22Rv1 (cell line): Measurements from ENCODE around the gene HSPB3.
"Not testable (repeated sequence)": the region's sequence is repeated elsewhere in the genome, so short reads cannot be mapped to it uniquely, and the experiment has no call there.

Experiments
- H3K27ac ChIP-seq: fragments of 450-650 bp; 2 replicates; pipeline ENCODE4 v1.5.1; 2017
- ZFX ChIP-seq: fragments of 450-650 bp; IDR thresholded peaks from 2 replicates; pipeline ENCODE4 v1.6.1; 2017; ENCODE audit warnings: antibody characterized with exemption, borderline replicate concordance
- TF ChIP-seq, protein P1 (sequence below): fragments of 450-650 bp; IDR thresholded peaks from 2 replicates; pipeline ENCODE4 v1.5.1; 2017; ENCODE audit warnings: mild to moderate bottlenecking

HSPB3 gene

GRCh38 chr5:54455413-54456157, at the start of gene HSPB3:
TSS of gene HSPB3 (plus strand) at chr5:54455699. CDS start at chr5:54455790, 91 bp downstream.
- H3K27ac ChIP-seq: no peak within 1 kb of the TSS
- TF ChIP-seq, protein P1, sequence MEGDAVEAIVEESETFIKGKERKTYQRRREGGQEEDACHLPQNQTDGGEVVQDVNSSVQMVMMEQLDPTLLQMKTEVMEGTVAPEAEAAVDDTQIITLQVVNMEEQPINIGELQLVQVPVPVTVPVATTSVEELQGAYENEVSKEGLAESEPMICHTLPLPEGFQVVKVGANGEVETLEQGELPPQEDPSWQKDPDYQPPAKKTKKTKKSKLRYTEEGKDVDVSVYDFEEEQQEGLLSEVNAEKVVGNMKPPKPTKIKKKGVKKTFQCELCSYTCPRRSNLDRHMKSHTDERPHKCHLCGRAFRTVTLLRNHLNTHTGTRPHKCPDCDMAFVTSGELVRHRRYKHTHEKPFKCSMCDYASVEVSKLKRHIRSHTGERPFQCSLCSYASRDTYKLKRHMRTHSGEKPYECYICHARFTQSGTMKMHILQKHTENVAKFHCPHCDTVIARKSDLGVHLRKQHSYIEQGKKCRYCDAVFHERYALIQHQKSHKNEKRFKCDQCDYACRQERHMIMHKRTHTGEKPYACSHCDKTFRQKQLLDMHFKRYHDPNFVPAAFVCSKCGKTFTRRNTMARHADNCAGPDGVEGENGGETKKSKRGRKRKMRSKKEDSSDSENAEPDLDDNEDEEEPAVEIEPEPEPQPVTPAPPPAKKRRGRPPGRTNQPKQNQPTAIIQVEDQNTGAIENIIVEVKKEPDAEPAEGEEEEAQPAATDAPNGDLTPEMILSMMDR: no peak
- no peak for TF ChIP-seq ZFX

DNA sequence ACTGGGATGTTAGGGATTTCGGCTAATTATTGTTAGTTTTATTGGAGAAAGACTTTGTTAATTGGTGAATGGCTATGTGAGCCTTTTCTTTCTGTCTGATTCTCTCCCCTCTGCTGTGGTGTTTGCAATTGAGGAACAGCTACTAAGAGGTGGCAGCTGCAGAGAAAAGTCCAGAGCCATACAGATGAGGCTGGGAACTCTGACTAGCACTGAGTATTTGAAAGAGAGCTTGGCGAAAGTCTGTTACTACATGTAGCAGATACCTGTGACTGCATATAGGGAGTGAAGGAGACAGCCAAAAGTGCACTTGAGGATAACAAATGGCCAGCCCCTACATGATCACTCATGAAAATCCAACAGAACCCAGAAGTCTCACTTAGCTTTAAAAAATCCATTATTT, 44.3 kb upstream of the HSPB3 start:
- TF ChIP-seq, protein P1: no peak
- TF ChIP-seq ZFX: no peak

DNA sequence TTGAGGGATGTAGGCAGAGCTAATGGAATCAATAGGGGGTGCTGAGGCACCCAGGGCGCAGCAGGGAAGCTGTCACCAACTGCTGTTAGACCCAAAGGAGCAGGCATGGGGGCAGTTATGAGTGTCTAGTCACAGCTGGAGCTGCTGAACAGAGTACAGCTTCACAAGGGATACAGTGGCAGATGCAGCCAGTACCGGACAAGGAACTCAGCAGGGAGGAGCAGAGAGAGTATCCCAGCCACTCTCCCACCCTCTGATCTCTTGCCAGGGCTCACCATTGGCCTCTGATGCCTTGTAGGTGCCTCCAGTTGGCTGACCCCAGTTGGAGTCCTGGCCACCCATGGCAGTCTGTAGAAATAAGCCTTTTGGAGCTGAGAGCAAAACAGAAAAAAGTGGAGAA, 42.6 kb upstream of the HSPB3 start:
- TF ChIP-seq, protein P1: no peak
- TF ChIP-seq ZFX: no peak
- no peak overlapping the region for H3K27ac ChIP-seq

More for the DNA sequence above, 44.3 kb upstream of the HSPB3 start:
- no peak overlapping the region for H3K27ac ChIP-seq

DNA sequence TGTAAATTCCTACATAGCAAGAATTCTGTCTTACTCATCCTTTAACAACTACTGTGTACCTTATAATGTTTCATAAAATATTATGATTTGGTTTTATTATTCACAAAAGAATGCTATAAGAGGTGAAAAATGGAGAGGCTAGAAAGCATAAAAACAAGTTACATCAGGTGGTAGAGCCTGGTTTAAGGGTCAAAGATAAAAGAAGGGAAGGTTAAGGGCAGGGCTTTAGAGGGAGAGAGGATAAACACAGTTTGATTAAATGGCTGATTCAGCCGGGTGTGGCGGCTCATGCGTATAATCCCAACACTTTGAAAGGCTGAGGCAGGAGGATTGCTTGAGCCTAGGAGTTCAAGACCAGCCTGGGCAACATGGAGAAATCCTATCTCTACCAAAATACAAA, 40.4 kb upstream of the HSPB3 start:
- no peak overlapping the region for H3K27ac ChIP-seq
- no peak for TF ChIP-seq ZFX
- TF ChIP-seq, protein P1: no peak

GRCh38 chr5:54415896-54416601, 39.5 kb upstream of the HSPB3 start:
- no peak for TF ChIP-seq ZFX
- TF ChIP-seq, protein P1: no peak
- H3K27ac ChIP-seq: no peak overlapping the region

- not testable (repeated sequence) for H3K27ac ChIP-seq
- TF ChIP-seq, protein P1: peak; percentile 84
These were observed 35.7 kb upstream of the HSPB3 start for GRCh38 chr5:54419573-54420423.

DNA sequence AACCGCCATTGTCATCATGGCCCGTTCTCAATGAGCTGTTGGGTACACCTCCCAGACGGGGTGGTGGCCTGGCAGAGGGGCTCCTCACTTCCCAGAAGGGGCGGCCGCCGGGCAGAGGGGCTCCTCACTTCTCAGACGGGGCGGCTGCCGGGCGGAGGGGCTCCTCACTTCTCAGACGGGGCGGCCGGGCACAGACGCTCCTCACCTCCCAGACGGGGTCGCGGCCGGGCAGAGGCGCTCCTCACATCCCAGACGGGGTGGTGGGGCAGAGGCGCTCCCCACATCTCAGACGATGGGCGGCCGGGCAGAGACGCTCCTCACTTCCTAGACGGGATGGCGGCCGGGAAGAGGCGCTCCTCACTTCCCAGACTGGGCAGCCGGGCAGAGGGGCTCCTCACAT, 35.0 kb upstream of the HSPB3 start:
- not testable (repeated sequence) for H3K27ac ChIP-seq
